A549 (cell line): ENCODE measurements around the gene HS3ST6. TPM values are rescaled to one million over a fixed set of nuclear protein-coding genes. Genes with fewer than 3 reads are reported as not detected.
"Not testable (repeated sequence)": the region's sequence is repeated elsewhere in the genome, so short reads cannot be mapped to it uniquely, and the experiment has no call there.

Experiments used
- ATAC-seq, 2 experiments: fragments of 200-7000 bp in 1 of 2; fragments of >200 bp in 1 of 2; cut with Nextera tagmentation in 1 of 2; cut with Tn5 transposase in 1 of 2; 3 replicates each; pipeline versions ENCODE4 v1.8.0 to v1.9.1; 2018 to 2020; ENCODE audit warnings: mild to moderate bottlenecking in 1 of 2, moderate library complexity in 1 of 2
- CTCF ChIA-PET: fragments of 300-600 bp; sonication (Branson Sonifier 250); formaldehyde crosslinking; extraction: SDS; loops from one replicate; lab custom pipeline; 2021; ENCODE audit warnings: antibody characterized with exemption, inconsistent platforms; lab: Yijun Ruan, JAX
- POLR2A ChIA-PET: fragments of 350-600 bp; formaldehyde crosslinking; extraction: SDS; loops from one replicate; lab custom pipeline; 2021; ENCODE audit warnings: antibody characterized with exemption, inconsistent platforms; lab: Yijun Ruan, JAX
- DNase-seq, 2 experiments: peaks; one replicate each; pipeline versions ENCODE4 v3.0.0 to v3.0.0-alpha.2; 2011 to 2016; ENCODE audit warnings: low read depth in 1 of 2, low spot score in 1 of 2
- FAIRE-seq: peaks from 2 replicates; lab custom pipeline; 2011; peaks lifted over from hg19 to GRCh38; lab: Jason Lieb, UNC
- H3K27ac ChIP-seq, 2 experiments: fragments of >200 bp; sonication (Bioruptor Twin); formaldehyde crosslinking; 3 replicates each; pipeline ENCODE4 v1.5.1; 2016 to 2017
- H3K4me1 ChIP-seq: fragments of >200 bp; sonication (Bioruptor Twin); formaldehyde crosslinking; 3 replicates; pipeline ENCODE4 v1.6.1; 2016
- H3K4me2 ChIP-seq: fragments of >200 bp; sonication (Bioruptor Twin); formaldehyde crosslinking; 3 replicates; pipeline ENCODE4 v1.6.1; 2016
- H3K4me3 ChIP-seq: fragments of >200 bp; sonication (Bioruptor Twin); formaldehyde crosslinking; 3 replicates; pipeline ENCODE4 v1.5.1; 2016
- H3K9me3 ChIP-seq: fragments of >200 bp; sonication (Bioruptor Twin); formaldehyde crosslinking; 3 replicates; pipeline ENCODE4 v1.6.1; 2016
- CBX2 ChIP-seq: fragments of 200-600 bp; sonication (generic); IDR thresholded peaks from 2 replicates; pipeline ENCODE4 v1.6.1; 2016; ENCODE audit warnings: low read depth, mild to moderate bottlenecking, borderline replicate concordance
- CHD2 ChIP-seq: fragments of 150-350 bp; IDR thresholded peaks from 2 replicates; pipeline ENCODE4 v1.6.1; 2014; ENCODE audit warnings: low read length; ENCODE audit not compliant: partially characterized antibody
- CTCF ChIP-seq: fragments of >200 bp; sonication (Bioruptor Twin); formaldehyde crosslinking; IDR thresholded peaks from 3 replicates; pipeline ENCODE4 v1.5.1; 2016
- E2F6 ChIP-seq: IDR thresholded peaks from 2 replicates; pipeline ENCODE4 v1.6.1; 2012; ENCODE audit warnings: low read depth, borderline replicate concordance
- EHF ChIP-seq: fragments of 250-450 bp; sonication (Bioruptor Pico); IDR thresholded peaks from 2 replicates; pipeline ENCODE4 v1.5.0; 2020; ENCODE audit warnings: mild to moderate bottlenecking
- FOSL2 ChIP-seq, 2 experiments: fragments of 450-650 bp in 1 of 2; fragments of >200 bp in 1 of 2; sonication (Bioruptor Twin) in 1 of 2; formaldehyde crosslinking; IDR thresholded peaks; 2 replicates each; pipeline versions ENCODE4 v1.5.0 to v1.6.1; 2016 to 2020; ENCODE audit warnings: mild to moderate bottlenecking in 1 of 2, moderate library complexity in 1 of 2
- HDAC2 ChIP-seq: fragments of 200-600 bp; sonication (generic); IDR thresholded peaks from 2 replicates; pipeline ENCODE4 v1.6.1; 2016
- HES2 ChIP-seq: fragments of >200 bp; sonication (Bioruptor Twin); formaldehyde crosslinking; IDR thresholded peaks from 2 replicates; pipeline ENCODE4 v1.6.1; 2016
- HOXA7 ChIP-seq: fragments of 250-450 bp; sonication (Bioruptor Pico); IDR thresholded peaks from 2 replicates; pipeline ENCODE4 v1.5.0; 2020; ENCODE audit warnings: mild to moderate bottlenecking, moderate library complexity
- HOXB13 ChIP-seq: fragments of 250-450 bp; sonication (Bioruptor Pico); IDR thresholded peaks from 2 replicates; pipeline ENCODE4 v1.5.0; 2020; ENCODE audit warnings: low read depth, mild to moderate bottlenecking, moderate library complexity
- JUN ChIP-seq, 2 experiments: fragments of >200 bp; sonication (Bioruptor Twin); formaldehyde crosslinking; IDR thresholded peaks; 2 replicates in 1 of 2; 3 replicates in 1 of 2; pipeline ENCODE4 v1.6.1; 2016 to 2017
- MAZ ChIP-seq: fragments of 150-350 bp; IDR thresholded peaks from 2 replicates; pipeline ENCODE4 v1.6.1; 2014; ENCODE audit warnings: antibody characterized with exemption, low read depth, low read length, borderline replicate concordance
- NFE2L2 ChIP-seq: fragments of 150-350 bp; conservative IDR thresholded peaks from 2 replicates; pipeline ENCODE4 v1.6.1; 2014; ENCODE audit warnings: low read length
- PHF8 ChIP-seq: fragments of 200-600 bp; sonication (generic); IDR thresholded peaks from 2 replicates; pipeline ENCODE4 v1.6.1; 2016; ENCODE audit warnings: low read depth, mild to moderate bottlenecking, antibody characterized with exemption, moderate library complexity, borderline replicate concordance
- POLR2AphosphoS2 ChIP-seq: conservative IDR thresholded peaks from 2 replicates; pipeline ENCODE4 v1.6.1; 2012; ENCODE audit warnings: low read length, improper control_type of control experiment, inconsistent platforms
- RARB ChIP-seq: fragments of 250-450 bp; sonication (Bioruptor Pico); IDR thresholded peaks from 2 replicates; pipeline ENCODE4 v1.8.0; 2021; ENCODE audit warnings: mild to moderate bottlenecking, moderate library complexity
- SREBF2 ChIP-seq: fragments of 450-650 bp; IDR thresholded peaks from 2 replicates; pipeline ENCODE4 v1.6.1; 2014; ENCODE audit warnings: mild to moderate bottlenecking, moderate library complexity
- ZNF302 ChIP-seq: fragments of 250-450 bp; sonication (Bioruptor Pico); IDR thresholded peaks from 2 replicates; pipeline ENCODE4 v1.9.0; 2021; ENCODE audit warnings: inconsistent platforms, mild to moderate bottlenecking, moderate library complexity
- WGBS: methylation state at CpG from one replicate; pipeline ENCODE4 v1.1.6; 2017; ENCODE audit errors: missing lambda C conversion rate; 5-methylcytosine and 5-hydroxymethylcytosine counted together
- polyA plus RNA-seq, 4 experiments: library from polyadenylated mRNA; depleted of rRNA in 3 of 4; stranded (reverse); fragments of >200 nt; fragmentation: RNase III in 1 of 4; extraction: RNeasy Plus Mini Kit Qiagen cat#74134 plus additional on column Dnase treatment in 1 of 4; gene quantifications; 2 replicates in 3 of 4; 3 replicates in 1 of 4; pipeline ENCODE4 v1.2.3, GENCODE V29; 2011 to 2017
- TF ChIP-seq, protein P1 (sequence below): fragments of >200 bp; sonication (Bioruptor Twin); formaldehyde crosslinking; IDR thresholded peaks from 3 replicates; pipeline ENCODE4 v1.6.1; 2016

HS3ST6 gene
- polyA plus RNA-seq, 2 of the 4 experiments (the other 2 are of a cell fraction): 1.5 to 2.0 TPM

- DNase-seq (no peak), FAIRE-seq (no peak), ATAC-seq (no peak)
- 80% methylated on average over 16 of the region's 16 CpGs for WGBS
- Histone ChIP-seq H3K4me2 (no peak overlapping the region), H3K27ac (no peak overlapping the region), H3K4me1 (no peaks in the 10 kb centered on the region), H3K9me3 (no peaks in the 10 kb centered on the region), H3K4me3 (no peak overlapping the region)
- TF ChIP-seq ZNF302: no peak
- no peak for TF ChIP-seq EHF (CRISPR knock-in tag)
- TF ChIP-seq PHF8: no peak
- no peak for TF ChIP-seq RARB (CRISPR knock-in tag)
- no peak for TF ChIP-seq HOXB13 (CRISPR knock-in tag)
- no peak for TF ChIP-seq POLR2AphosphoS2
- no peak for TF ChIP-seq HDAC2
- no peak for TF ChIP-seq HES2
- TF ChIP-seq JUN (IDR thresholded peaks at IDR 0.05): no peak
- TF ChIP-seq MAZ: no peak
- POLR2A ChIA-PET: no interaction called here
- CTCF ChIA-PET: interaction anchor here (0.6 to 3.2 kb wide), 5 partner anchors 12 to 51 kb away, joined by 3 to 13 read pairs (median 3); no protein-coding TSS in a partner anchor
Measured at GRCh38 chr16:1899641-1900451, 18.4 kb downstream of the HS3ST6 start.

DNA sequence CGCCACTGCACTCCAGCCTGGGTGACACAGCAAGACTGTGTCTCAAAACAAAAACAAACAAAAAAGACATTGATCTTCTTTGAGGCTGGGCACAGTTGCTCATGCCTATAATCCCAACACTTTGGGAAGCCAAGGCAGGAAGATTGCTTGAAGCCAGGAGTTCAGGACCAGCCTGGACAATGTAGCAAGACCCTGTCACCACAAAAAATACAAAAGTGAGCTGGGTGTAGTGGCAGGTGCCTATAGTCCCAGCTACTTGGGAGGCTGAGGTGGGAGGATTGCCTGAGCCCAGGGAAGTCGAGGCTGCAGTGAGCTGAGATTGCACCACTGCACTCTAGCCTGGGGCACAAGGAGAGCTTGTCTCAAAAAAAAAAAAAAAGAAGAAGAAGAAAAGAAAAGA is 20.5 kb downstream of the HS3ST6 start:
- ATAC-seq, H3K4me1 ChIP-seq, H3K4me2 ChIP-seq, DNase-seq, POLR2A ChIA-PET, H3K9me3 ChIP-seq, H3K27ac ChIP-seq, FAIRE-seq, H3K4me3 ChIP-seq: not testable (repeated sequence)
- CTCF ChIA-PET: interaction anchor here (0.6 to 2.1 kb wide), 6 partner anchors 10 to 32 kb away, joined by 3 to 5 read pairs (median 4); no protein-coding TSS in a partner anchor
- WGBS: 59% methylated on average over 2 of the region's 2 CpGs

DNA sequence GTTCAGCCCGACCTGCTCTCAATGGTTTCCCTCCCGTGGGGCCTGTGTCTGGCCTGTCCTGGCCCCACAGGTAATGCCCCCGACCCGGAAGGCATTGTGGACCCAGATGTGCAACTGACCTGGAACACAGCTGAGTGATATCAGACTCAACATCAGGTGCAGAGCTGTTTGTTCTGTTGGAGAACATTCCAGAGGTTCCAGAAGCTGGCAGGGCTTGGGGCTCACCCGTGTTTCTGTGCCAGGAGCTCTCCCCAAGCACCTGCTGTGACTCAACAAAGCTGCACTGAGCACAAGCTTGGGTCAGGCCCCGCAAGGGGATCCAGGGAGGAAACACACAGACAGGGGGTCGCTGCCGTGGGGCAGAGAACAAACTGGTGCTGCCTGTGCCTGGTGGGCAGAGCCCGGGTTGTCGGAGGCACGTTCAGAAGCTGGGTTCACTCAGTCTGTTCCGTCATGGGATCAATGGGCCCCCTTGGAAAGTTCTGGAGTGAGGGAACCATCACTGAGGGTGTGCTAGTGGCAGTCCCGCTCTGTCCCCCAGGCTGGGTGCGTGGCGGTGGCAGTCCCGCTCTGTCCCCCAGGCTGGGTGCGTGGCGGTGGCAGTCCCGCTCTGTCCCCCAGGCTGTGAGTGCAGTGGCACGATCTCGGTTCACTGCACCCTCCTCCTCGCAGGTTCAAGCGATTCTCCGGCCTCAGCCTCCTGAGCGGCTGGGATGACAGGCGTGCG is 22.1 kb downstream of the HS3ST6 start:
- H3K27ac ChIP-seq: no peak overlapping the region
- ChIA-PET CTCF (interaction anchor here (1.3 to 3.8 kb wide), 2 partner anchors 8 to 33 kb away, joined by 4 to 14 read pairs; no protein-coding TSS in a partner anchor), POLR2A (no interaction called here)
- no peak overlapping the region for H3K4me3 ChIP-seq
- no peaks in the 10 kb centered on the region for H3K4me1 ChIP-seq
- no peak for FAIRE-seq
- WGBS: 85% methylated on average over 26 of the region's 27 CpGs
- no peak for DNase-seq
- H3K9me3 ChIP-seq: no peaks in the 10 kb centered on the region
- peak; percentile 34 to 38; a peak in 4 of 6 replicates for ATAC-seq
- TF ChIP-seq CHD2 (no peak), HES2 (no peak), HOXA7 (CRISPR knock-in tag) (no peak), E2F6 (no peak), PHF8 (no peak), CBX2 (no peak), FOSL2 (IDR thresholded peaks at IDR 0.05) (no peak), FOSL2 (CRISPR knock-in tag; IDR thresholded peaks at IDR 0.05) (no peak), ZNF302 (no peak), CTCF (no peak), NFE2L2 (no peak), SREBF2 (no peak)
- TF ChIP-seq, protein P1, sequence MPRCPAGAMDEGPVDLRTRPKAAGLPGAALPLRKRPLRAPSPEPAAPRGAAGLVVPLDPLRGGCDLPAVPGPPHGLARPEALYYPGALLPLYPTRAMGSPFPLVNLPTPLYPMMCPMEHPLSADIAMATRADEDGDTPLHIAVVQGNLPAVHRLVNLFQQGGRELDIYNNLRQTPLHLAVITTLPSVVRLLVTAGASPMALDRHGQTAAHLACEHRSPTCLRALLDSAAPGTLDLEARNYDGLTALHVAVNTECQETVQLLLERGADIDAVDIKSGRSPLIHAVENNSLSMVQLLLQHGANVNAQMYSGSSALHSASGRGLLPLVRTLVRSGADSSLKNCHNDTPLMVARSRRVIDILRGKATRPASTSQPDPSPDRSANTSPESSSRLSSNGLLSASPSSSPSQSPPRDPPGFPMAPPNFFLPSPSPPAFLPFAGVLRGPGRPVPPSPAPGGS: no peak
- no peak overlapping the region for H3K4me2 ChIP-seq
